Forelimb muscle (tissue), 1 donor: Measurements from ENCODE around the gene CCNY. TPM values are rescaled to one million over a fixed set of nuclear protein-coding genes. Genes with fewer than 3 reads are reported as not detected.
"Not testable (repeated sequence)": the region's sequence is repeated elsewhere in the genome, so short reads cannot be mapped to it uniquely, and the experiment has no call there.

ENCODE experiments used
- DNase-seq: peaks from one replicate; pipeline ENCODE4 v3.0.0-alpha.2; 2013; ENCODE audit warnings: low read depth
- polyA plus RNA-seq: library from polyadenylated mRNA; unstranded; fragments of 120-200 nt; gene quantifications from one replicate; pipeline ENCODE4 v1.2.1, GENCODE V29; 2013; ENCODE audit not compliant: insufficient read length

Gene CCNY
- polyA plus RNA-seq, 1 donor, result 81.0 TPM

GRCh38 chr10:35516102-35516670 lies 179.9 kb downstream of the CCNY start:
- DNase-seq, result no peak

DNA sequence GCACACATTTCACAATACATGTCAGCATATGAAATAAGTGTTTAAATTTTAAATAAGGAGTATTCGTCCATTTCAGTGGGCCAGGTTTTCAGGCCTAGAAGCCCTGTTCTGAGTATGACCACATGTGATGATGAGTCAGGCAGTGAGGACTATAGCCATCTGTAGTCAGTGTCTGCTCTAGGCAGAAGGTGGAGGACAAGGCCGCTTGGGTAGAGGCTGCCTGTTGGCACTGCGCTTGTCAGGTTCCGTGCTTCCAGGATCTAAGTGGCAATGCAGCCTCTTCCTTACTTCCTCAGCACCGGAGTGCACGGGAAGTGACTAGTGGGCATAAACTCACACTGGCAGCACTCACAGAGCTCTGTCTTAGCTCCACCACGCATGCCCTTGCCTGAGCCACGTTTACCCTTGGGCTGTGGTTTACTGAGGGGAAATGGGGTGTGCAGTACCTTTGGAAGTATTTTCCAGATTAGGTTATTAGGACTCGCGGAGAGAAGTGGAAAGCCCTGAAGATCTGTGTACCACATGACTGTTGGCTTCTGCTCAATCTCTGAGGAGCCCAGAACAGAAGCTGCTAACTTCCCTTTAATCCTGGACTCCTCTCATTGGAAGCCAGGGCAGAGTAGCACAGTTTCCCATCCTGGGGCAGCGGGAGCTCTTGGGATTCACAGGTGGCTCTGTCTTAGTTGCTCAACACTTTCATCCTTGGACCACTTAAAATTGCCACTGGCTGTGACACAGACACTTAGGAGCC lies 181.3 kb downstream of the CCNY start:
- no peak for DNase-seq

- not testable (repeated sequence) for DNase-seq
These were observed 181.9 kb downstream of the CCNY start for GRCh38 chr10:35518187-35518586.

GRCh38 chr10:35520996-35521395 lies 184.7 kb downstream of the CCNY start:
- no peak for DNase-seq

GRCh38 chr10:35523670-35524225 lies 187.4 kb downstream of the CCNY start:
- no peak for DNase-seq

DNA sequence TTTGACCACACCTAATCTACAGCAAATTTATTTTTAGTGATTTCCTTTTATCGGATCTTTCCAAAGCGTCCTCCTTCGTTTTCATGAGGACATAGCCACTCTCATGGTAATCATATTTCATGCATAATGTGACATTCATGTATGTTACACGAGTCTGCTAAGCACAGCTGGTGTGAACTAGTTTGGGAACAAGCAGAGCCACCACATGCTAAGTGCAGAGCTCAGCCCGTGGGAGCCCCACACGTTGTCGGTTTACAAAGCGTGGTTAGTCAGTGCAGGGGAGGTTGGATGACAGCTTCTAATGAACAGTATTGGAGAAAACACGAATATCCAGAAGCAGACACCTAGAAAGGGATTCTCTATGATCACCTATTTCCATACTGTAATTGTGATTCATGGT lies 190.4 kb downstream of the CCNY start:
- no peak for DNase-seq

DNA sequence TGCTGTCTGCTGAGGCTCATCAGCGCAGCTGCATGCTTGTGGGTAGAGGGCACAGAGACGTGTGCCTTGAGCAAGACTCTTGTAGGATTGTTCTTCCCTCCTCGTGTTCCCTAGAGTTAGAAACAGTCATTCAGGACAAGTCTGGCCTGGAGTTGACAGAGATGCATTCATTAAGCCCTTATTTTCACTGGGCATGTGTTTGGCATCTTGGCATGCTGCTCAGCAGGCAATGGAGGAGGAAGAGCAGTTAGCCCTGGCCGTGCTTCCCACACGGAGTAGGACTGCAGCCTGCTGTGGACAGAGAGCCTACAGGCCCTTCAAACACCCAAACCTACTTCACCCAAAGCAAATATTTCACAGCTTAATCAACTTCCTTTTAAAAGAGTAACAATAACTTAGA lies 195.8 kb downstream of the CCNY start:
- DNase-seq, result no peak

- no peak for DNase-seq
These were observed 197.3 kb downstream of the CCNY start for GRCh38 chr10:35533565-35533964.

DNA sequence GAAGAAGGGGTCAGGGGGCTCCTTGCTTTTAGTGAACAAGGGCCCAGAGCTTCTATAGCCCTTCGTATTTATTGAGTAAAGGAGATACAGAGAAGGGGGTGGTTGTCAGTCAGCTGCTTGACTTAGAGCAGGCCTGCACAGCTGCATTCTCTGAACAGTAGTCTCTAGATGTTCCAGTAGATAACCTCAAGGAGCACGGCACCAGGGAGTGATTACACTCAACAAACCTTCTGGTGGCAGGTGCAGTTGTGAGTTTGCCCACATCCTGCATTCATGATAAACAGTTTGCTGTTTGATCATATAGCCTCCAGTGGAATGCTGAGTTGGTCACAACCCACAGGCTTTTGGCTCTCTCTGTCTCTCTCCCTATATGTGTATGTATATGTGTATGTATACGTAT lies 198.8 kb downstream of the CCNY start:
- DNase-seq, result no peak

DNA sequence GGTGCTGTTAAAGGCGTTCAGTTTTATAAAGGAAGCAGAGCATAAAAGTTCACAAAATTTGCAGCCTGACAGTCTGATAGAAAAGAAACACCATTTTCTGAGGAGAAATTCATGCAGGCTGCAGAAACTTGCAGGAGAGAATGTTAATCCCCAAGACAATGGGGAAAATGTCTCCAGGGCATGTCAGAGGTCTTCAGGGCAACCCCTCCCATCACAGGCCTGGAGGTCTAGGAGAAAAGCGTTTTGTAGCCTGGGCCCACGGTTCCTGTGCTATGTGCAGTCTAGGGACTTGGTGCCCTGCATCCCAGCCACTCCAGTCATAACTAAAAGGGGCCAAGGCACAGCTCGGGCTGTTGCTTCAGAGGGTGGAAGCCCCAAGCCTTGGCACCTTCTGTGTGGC lies 200.5 kb downstream of the CCNY start:
- no peak for DNase-seq

DNA sequence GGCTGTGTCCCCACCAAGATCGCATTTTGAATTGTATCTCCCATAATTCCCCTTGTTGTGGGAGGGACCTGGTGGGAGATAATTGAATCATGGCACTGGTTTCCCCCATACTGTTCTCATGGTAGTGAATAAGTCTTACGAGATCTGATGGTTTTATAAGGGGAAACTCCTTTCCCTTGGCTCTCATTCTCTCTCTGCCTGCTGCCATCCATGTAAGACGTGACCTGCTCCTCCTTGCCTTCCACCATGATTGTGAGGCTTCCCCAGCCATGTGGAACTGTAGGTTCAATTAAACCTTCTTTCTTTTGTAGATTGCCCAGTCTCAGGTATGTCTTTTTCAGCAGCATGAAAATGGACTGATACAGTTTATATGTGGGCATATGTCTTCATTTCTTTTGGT lies 201.6 kb downstream of the CCNY start:
- DNase-seq, result not testable (repeated sequence)

GRCh38 chr10:35540296-35541164 lies 204.2 kb downstream of the CCNY start:
- DNase-seq, result no peak

GRCh38 chr10:35541720-35542119 lies 205.4 kb downstream of the CCNY start:
- DNase-seq, result no peak

- DNase-seq, result no peak
These were observed 206.0 kb downstream of the CCNY start for GRCh38 chr10:35542303-35542702.

GRCh38 chr10:35545079-35545657 lies 208.9 kb downstream of the CCNY start:
- DNase-seq, result no peak

- DNase-seq, result no peak
These were observed 209.7 kb downstream of the CCNY start for GRCh38 chr10:35545878-35546590.

- no peak for DNase-seq
These were observed 210.5 kb downstream of the CCNY start for GRCh38 chr10:35546824-35547225.

DNA sequence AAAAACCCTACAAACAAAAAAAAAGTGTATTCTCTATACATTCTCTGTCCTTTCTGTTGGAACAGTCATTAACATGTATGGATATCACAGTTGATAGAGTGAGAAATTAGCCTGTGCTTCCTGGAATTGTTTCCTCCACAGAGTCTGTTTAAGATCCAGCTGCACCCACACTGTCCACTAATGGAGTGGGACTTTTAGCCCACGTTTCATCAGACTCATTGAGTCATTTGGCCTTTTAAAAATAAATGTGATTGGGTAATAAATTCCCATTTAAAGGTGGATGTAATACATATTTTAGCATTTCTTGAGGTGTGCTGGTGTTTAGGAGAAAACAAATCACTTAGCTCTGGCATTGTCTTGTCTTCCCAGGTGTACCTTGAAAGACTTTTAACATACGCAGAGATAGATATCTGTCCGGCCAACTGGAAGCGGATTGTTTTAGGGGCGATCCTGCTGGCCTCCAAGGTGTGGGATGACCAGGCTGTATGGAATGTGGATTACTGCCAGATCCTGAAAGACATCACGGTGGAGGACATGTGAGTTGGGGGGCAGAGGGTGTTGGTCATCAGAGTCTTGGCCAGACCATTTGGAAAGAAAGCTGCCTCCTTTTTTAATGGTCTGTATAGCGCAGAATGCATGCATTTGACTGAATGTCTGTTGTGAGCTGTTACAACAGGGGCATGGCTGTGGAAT lies 216.5 kb downstream of the CCNY start:
- DNase-seq, result no peak

DNA sequence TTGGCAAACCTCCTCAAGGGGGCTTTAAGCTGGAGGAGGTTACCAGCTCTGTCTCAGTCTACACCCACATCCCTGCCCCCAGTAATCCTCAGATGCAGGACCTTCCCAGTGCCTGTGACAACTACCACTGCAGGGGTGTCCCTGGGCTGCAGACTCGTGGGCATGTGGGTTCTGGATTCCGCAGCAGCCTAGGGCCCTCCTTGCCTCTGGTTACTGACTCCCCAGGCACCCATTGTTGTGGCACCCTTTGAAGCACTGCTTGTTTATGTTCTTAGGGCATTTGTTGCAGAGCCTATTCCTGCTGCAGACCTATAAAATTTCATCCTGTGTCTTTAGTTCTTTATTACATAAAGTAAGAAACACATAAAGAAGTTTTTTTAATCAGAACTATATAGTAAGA lies 217.7 kb downstream of the CCNY start:
- no peak for DNase-seq

- no peak for DNase-seq
These were observed 218.2 kb downstream of the CCNY start for GRCh38 chr10:35554461-35555056.
